Measurements from ENCODE around the gene EPHB6.

EPHB6 gene

GRCh38 chr7:142864980-142865747, 10.3 kb downstream of the EPHB6 start:
- peak; percentile 7 for DNase-seq (ENCODE audit: low read depth)

DNA sequence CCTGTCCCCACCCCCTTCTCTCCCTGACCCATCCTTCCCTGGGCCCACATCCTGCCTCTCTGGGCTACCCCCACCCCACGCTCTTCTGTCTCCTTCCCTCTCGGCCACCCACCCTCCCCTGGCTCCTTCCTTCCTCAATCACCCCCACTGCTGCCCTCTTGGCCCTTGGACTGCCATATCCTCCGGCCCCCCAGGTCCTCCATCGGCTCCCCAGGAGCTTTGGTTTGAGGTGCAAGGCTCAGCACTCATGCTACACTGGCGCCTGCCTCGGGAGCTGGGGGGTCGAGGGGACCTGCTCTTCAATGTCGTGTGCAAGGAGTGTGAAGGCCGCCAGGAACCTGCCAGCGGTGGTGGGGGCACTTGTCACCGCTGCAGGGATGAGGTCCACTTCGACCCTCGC, 10.9 kb downstream of the EPHB6 start:
- DNase-seq (ENCODE audit: low read depth): no peak

DNA sequence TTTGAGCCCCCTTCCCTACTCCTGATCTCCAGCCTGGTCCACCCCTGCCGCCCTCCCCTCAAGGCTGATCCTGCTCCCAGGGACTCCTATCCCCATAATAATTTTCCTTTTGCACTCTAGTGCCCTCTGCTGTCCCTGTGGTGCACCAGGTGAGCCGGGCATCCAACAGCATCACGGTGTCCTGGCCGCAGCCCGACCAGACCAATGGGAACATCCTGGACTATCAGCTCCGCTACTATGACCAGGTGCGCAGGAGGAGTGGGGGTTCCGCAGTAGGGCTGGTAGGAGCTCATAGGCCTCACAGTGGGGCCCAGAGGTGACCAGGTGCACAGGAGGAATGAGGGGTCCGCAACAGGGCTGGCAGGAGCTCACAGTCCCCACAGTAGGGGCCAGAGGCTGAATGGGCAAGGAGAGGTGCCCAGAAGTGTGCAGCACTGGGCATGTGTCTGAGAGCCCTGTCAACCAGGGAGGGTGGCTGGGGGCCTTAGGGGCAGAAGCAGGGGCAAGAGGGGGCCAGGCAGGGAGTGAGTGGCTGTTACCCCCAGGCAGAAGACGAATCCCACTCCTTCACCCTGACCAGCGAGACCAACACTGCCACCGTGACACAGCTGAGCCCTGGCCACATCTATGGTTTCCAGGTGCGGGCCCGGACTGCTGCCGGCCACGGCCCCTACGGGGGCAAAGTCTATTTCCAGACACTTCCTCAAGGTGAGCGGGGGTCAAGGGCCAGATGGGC, 11.7 kb downstream of the EPHB6 start:
- DNase-seq (ENCODE audit: low read depth): peak; percentile 10

DNA sequence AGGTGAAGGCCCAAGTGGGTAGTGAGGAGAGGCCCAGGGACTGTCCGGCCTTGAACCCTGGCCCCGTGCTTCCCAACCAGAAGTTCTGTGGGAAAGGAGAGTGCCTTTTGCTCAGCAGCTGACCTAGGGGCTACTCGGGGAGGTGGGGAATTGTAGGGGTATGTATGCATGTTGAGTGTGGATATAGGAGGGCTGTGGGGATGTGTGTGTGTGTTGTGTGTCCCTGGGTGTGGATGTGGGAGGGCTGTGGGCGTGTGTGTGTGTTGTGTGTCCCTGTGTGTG, 12.2 kb downstream of the EPHB6 start:
- DNase-seq (ENCODE audit: low read depth): no peak

- no peak for DNase-seq (ENCODE audit: low read depth)
These were observed 12.7 kb downstream of the EPHB6 start for GRCh38 chr7:142867398-142868187.

DNA sequence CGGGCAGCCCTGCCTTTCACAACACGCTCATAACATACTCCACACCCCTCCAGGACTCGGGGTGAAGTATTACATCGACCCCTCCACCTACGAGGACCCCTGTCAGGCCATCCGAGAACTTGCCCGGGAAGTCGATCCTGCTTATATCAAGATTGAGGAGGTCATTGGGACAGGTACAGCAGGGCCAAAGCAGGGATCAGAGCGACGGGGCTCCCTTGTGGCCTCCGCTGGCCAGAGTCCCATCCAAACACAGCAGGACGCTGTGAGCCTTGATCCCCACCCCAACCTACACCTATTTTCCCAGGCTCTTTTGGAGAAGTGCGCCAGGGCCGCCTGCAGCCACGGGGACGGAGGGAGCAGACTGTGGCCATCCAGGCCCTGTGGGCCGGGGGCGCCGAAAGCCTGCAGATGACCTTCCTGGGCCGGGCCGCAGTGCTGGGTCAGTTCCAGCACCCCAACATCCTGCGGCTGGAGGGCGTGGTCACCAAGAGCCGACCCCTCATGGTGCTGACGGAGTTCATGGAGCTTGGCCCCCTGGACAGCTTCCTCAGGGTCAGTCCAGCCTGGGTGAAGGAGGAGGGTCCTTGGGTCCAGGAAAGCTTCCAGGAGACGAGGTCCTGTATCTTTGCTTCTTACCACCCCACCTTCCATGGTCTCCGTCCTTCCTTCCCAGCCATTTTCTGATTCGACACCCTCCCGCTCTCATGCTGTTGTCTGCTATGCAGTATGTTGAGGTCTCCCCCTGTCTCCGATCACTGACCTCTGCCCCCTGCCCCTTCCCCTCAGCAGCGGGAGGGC, 13.5 kb downstream of the EPHB6 start:
- DNase-seq (ENCODE audit: low read depth): no peak

DNA sequence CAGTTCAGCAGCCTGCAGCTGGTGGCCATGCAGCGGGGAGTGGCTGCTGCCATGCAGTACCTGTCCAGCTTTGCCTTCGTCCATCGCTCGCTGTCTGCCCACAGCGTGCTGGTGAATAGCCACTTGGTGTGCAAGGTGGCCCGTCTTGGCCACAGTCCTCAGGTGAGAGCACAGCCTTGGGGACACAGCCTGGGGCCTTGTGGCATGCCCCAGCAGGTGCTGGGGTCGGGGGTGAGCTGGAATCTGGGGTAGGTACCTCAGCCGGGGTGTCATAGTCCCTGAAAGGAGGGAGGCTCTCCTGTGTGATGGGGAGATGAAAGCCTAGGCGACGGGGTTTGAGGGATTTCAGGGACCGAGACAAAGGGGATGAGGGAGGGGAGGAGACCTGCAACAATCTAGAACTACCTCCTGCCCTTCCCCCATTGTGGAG, 14.1 kb downstream of the EPHB6 start:
- DNase-seq (ENCODE audit: low read depth): no peak

- DNase-seq (ENCODE audit: low read depth): no peak
These were observed 14.6 kb downstream of the EPHB6 start for GRCh38 chr7:142869434-142869833.

GRCh38 chr7:142870147-142870559, 15.3 kb downstream of the EPHB6 start:
- DNase-seq (ENCODE audit: low read depth): no peak

DNA sequence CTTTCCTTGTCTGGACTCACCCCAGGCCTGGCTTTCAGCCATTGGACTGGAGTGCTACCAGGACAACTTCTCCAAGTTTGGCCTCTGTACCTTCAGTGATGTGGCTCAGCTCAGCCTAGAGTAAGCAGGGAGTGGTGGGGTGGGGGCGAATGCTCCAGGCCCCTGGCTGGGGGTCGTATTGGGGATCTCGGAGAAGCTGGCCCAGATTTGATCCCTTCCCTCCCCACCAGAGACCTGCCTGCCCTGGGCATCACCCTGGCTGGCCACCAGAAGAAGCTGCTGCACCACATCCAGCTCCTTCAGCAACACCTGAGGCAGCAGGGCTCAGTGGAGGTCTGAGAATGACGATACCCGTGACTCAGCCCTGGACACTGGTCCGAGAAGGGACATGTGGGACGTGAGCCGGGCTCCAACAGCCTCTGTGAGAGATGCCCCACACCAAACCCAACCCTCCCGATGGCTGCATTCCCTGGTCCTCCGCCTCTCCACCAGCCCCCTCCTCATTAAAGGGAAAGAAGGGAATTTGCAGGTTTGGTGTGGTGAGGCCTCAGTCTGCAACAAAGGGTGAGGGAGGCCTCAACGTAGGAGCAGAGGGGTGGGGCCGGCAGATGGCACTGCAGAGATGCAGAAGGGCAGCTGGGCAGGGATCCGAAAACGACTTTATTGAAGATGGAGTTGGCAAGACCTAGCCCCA, 15.8 kb downstream of the EPHB6 start:
- no peak for DNase-seq (ENCODE audit: low read depth)

DNA sequence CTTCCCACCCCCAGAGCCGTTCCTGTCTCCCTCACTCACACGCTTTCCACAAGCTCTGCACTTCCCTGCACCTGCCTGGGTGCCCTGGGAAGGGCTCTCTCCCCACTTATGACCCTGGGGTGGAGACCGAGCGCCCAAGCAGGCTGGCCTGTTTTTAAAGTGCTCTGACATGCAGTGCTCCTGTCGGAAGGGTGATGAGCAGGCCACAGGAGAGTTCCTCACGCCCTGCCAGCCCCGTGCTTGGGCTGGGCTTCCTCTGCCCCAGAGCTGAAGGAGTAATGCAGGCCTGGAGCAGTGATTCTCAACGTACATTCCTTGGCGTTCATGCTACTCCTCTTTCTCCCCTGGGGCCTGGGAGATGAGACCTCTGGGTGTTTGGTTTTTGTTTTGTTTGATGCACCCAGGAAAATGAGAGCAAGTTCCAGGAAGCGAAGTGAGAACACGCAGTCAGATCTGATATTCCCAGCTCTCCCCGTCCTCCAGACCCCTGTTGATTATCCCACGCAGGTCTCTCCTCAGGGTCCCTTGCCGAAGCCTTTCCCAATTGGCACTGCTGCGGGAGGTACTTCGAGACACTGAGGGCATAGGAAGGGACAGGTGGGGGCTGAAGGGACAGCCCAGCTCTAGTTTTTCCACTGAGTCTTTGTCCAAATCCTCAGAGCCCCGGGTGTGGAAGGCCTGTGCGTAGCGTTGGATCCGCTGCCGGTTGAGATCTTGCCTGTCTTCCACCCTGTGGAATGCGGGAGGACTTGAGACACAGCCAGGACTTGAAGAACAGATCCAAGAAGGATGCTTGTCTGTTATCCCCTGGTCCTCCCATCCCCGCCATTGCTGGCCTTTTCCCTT, 16.6 kb downstream of the EPHB6 start:
- DNase-seq (ENCODE audit: low read depth): no peak

DNA sequence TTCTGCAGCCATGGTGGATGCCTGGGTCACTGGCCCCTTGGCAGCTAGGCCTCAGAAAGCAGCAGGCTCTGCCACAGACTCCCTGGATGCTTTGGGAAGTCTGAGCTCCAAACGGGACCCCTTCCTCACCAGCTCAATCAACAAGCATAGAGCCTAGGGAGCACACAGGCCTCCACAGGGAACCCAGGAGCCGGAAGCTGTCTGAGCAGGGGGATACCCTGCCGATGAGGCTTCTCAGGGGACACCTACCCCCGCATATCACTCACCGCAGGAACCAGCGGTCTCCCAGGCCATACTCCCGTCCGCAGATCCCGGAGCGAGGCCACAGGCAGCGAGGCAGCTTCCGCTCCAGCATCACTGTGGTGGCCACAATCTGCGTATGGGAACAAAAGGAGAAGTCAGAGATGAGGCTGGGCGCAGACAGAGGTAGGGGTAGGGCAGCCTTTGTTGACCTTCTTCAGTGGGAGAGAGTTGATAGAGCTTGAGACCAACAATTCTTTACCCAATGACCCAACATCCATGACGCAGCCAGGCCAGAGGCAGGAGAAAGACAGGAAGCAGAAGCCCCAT, 17.3 kb downstream of the EPHB6 start:
- no peak for DNase-seq (ENCODE audit: low read depth)

DNA sequence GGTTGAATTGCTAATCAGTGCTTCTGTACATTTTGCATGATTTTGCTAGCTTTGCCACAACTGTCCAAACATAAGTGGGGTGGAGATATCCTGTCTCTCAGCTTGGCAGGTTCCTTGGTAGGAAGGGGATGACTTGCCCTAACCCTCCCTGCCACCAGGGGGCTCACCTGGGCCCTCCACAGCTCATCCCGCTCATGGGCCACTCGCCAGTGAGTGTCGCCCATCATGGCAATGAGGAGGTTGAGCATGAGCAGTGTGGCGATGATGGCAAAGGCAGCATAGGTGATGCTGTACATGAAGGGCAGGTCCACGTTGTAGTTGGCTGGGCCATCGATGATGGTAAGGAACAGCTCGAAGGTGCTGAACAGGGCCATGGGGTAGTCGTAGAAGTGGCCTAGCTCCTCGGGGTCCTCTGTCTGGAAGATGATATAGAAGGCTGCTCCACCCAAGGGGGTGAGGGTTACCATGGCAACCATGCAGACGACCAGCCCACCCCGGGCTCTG, 18.5 kb downstream of the EPHB6 start:
- peak; percentile 6 for DNase-seq (ENCODE audit: low read depth)

DNA sequence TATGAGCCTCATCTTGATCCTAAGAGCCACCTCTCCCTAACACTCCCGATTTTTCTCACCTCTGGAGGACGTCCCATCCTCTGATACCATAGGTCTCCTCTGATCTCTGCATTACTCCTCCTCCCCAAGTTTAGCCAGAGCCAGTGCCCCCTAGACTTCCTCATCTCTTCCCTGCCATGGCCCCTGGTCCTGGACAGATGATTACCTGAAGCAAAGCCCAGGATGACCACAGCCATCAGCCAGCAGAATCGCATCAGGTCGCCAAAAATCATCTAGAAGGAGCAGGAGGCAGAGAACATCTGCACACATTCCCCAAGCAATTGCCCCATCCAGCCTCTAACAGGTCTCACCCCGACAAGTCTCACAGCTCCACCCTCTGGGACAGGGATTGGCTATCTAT, 19.0 kb downstream of the EPHB6 start:
- no peak for DNase-seq (ENCODE audit: low read depth)

GRCh38 chr7:142874409-142874808, 19.5 kb downstream of the EPHB6 start:
- no peak for DNase-seq (ENCODE audit: low read depth)

GRCh38 chr7:142874837-142875236, 20.0 kb downstream of the EPHB6 start:
- DNase-seq (ENCODE audit: low read depth): no peak

GRCh38 chr7:142875456-142875855, 20.6 kb downstream of the EPHB6 start:
- DNase-seq (ENCODE audit: low read depth): no peak

DNA sequence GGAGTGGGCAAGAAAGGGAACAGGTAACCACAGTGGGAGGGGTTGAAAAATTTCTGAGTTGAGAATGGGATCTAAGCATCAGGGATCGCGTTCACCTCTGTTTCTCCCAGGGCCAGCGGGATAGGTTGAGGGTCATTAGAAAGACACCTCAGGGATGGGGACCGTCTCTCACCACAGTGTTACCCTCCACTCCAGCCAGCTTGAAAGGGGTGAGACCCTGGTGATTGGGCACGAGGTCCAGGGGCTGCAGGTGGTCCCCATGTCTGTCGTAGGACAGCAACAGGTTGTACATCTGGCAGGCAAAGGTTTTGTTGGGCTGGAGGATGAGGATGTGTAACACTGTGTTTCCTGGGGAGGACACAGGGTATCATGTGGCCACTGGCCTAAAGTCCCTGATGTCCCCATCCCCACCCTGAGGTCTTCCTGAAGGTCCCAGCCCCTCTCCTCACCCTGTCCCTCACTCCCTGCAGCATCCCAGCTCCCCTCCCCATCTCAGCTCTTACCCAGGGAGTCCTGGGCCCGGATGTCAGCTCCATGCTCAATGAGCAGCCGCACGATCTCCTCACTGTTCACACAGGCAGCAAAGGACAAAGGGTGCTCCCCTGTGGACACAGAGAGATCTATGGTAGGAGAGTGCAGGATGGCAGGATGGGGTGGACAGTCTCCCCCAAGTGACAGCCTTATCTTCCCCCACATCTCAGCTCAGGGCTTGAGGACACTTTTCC, 21.5 kb downstream of the EPHB6 start:
- DNase-seq (ENCODE audit: low read depth): no peak
